Liver (tissue), 9 donors: ENCODE measurements around the gene TBC1D14. TPM values are rescaled to one million over a fixed set of nuclear protein-coding genes. Genes with fewer than 3 reads are reported as not detected.
A peak's percentile ranks its signal among the peaks of the same experiment; 100 is the strongest.

Experiments
- DNase-seq: peaks from one replicate; pipeline ENCODE4 v3.0.0-alpha.2; 2017; ENCODE audit warnings: low spot score
- H3K27ac ChIP-seq, 2 donors: one replicate each; pipeline ENCODE4 v1.7.0; 2013; ENCODE audit warnings: inconsistent platforms in 2 of 2, low read length in 2 of 2, control low read depth in 1 of 2, low read depth in 1 of 2, mild to moderate bottlenecking in 1 of 2
- H3K27me3 ChIP-seq, 4 donors: one replicate each; pipeline versions ENCODE4 v1.6.1 to v1.7.0; 2013; ENCODE audit warnings: low read length in 3 of 4, inconsistent platforms in 1 of 4, mild to moderate bottlenecking in 1 of 4, moderate library complexity in 1 of 4; ENCODE audit not compliant: control insufficient read depth in 4 of 4, insufficient read depth in 4 of 4
- H3K36me3 ChIP-seq, 4 donors: one replicate each; pipeline versions ENCODE4 v1.6.1 to v1.7.0; 2013; ENCODE audit warnings: low read length in 3 of 4, mild to moderate bottlenecking in 3 of 4, low read depth in 1 of 4, moderate library complexity in 1 of 4; ENCODE audit not compliant: control insufficient read depth in 4 of 4, insufficient read depth in 3 of 4
- H3K4me1 ChIP-seq, 4 donors: one replicate each; pipeline versions ENCODE4 v1.6.1 to v1.7.0; 2013; ENCODE audit warnings: low read length in 3 of 4, mild to moderate bottlenecking in 3 of 4, moderate library complexity in 1 of 4; ENCODE audit not compliant: control insufficient read depth in 4 of 4, insufficient read depth in 4 of 4
- H3K4me3 ChIP-seq, 3 donors: one replicate each; pipeline versions ENCODE4 v1.6.1 to v1.7.0; 2013; ENCODE audit warnings: low read length in 3 of 3, control low read depth in 1 of 3, low read depth in 1 of 3, mild to moderate bottlenecking in 1 of 3
- H3K9ac ChIP-seq, 2 donors: one replicate each; pipeline ENCODE4 v1.7.0; 2013; ENCODE audit warnings: low read length in 2 of 2, mild to moderate bottlenecking in 2 of 2, moderate library complexity in 2 of 2, control low read depth in 1 of 2, low read depth in 1 of 2
- H3K9me3 ChIP-seq, 4 donors: one replicate each; pipeline versions ENCODE4 v1.6.1 to v1.7.0; 2013; ENCODE audit warnings: low read length in 3 of 4; ENCODE audit not compliant: control insufficient read depth in 4 of 4
- EGR1 ChIP-seq, 2 donors: IDR thresholded peaks; 2 replicates each; pipeline ENCODE4 v1.6.1; 2016 to 2018; ENCODE audit warnings: antibody characterized with exemption in 2 of 2, low read depth in 2 of 2
- FOXA1 ChIP-seq: IDR thresholded peaks from 2 replicates; pipeline ENCODE4 v1.6.1; 2016; ENCODE audit warnings: antibody characterized with exemption
- FOXA2 ChIP-seq: IDR thresholded peaks from 2 replicates; pipeline ENCODE4 v1.6.1; 2016; ENCODE audit warnings: antibody characterized with exemption
- GABPA ChIP-seq, 2 donors: IDR thresholded peaks in 1 of 2; conservative IDR thresholded peaks in 1 of 2; 2 replicates each; pipeline ENCODE4 v1.6.1; 2016; ENCODE audit warnings: antibody characterized with exemption in 2 of 2, mild to moderate bottlenecking in 1 of 2, moderate library complexity in 1 of 2
- HNF4A ChIP-seq, 2 donors: conservative IDR thresholded peaks; 2 replicates each; pipeline ENCODE4 v1.6.1; 2016; ENCODE audit warnings: antibody characterized with exemption in 2 of 2, mild to moderate bottlenecking in 2 of 2
- HNF4G ChIP-seq: IDR thresholded peaks from 2 replicates; pipeline ENCODE4 v1.6.1; 2016; ENCODE audit warnings: antibody characterized with exemption
- JUND ChIP-seq, 2 donors: IDR thresholded peaks; 2 replicates each; pipeline ENCODE4 v1.6.1; 2016; ENCODE audit warnings: antibody characterized with exemption in 2 of 2
- NR2F2 ChIP-seq: IDR thresholded peaks from 2 replicates; pipeline ENCODE4 v1.6.1; 2016; ENCODE audit warnings: antibody characterized with exemption
- RAD21 ChIP-seq, 2 donors: IDR thresholded peaks; 2 replicates each; pipeline ENCODE4 v1.6.1; 2016; ENCODE audit warnings: antibody characterized with exemption in 2 of 2, mild to moderate bottlenecking in 2 of 2
- RXRA ChIP-seq, 2 donors: IDR thresholded peaks; 2 replicates each; pipeline ENCODE4 v1.6.1; 2017 to 2018; ENCODE audit warnings: antibody characterized with exemption in 2 of 2, mild to moderate bottlenecking in 1 of 2
- SP1 ChIP-seq: IDR thresholded peaks from 2 replicates; pipeline ENCODE4 v1.6.1; 2018; ENCODE audit warnings: antibody characterized with exemption, mild to moderate bottlenecking
- TAF1 ChIP-seq: conservative IDR thresholded peaks from 2 replicates; pipeline ENCODE4 v1.6.1; 2016; ENCODE audit warnings: antibody characterized with exemption, mild to moderate bottlenecking
- YY1 ChIP-seq: IDR thresholded peaks from 2 replicates; pipeline ENCODE4 v1.6.1; 2016; ENCODE audit warnings: antibody characterized with exemption, mild to moderate bottlenecking
- WGBS: extraction: QIAGEN DNeasy Blood & Tissue Kit; methylation state at CpG from one replicate; pipeline ENCODE4 v1.1.7; 2013; 5-methylcytosine and 5-hydroxymethylcytosine counted together
- polyA plus RNA-seq, 2 donors: library from polyadenylated mRNA; stranded (reverse) in 1 of 2; unstranded in 1 of 2; fragments of 200-250 nt in 1 of 2; fragments of >200 nt in 1 of 2; fragmentation: Nextera tagmentation in 1 of 2; extraction: Ambion mirVana in 1 of 2; gene quantifications; one replicate each; pipeline versions ENCODE4 v1.2.1 to v1.2.3, GENCODE V29; 2013 to 2015
- total RNA-seq, 2 donors: library from RNA; depleted of rRNA; stranded (reverse); fragments of >200 nt; gene quantifications; one replicate each; pipeline ENCODE4 v1.2.3, GENCODE V29; 2014
- TF ChIP-seq, protein P1 (sequence below): IDR thresholded peaks from 2 replicates; pipeline ENCODE4 v1.6.1; 2016; ENCODE audit warnings: antibody characterized with exemption, mild to moderate bottlenecking
- TF ChIP-seq, protein P2 (sequence below): IDR thresholded peaks from 2 replicates; pipeline ENCODE4 v1.6.1; 2016; ENCODE audit warnings: antibody characterized with exemption
- TF ChIP-seq, protein P3 (sequence below): fragments of 150-350 bp; IDR thresholded peaks from 2 replicates; pipeline ENCODE4 v1.5.1; 2017; ENCODE audit warnings: improper control_type of control experiment, low read depth, low read length; ENCODE audit not compliant: missing input control
- TF ChIP-seq, protein P4 (sequence below): IDR thresholded peaks from 2 replicates; pipeline ENCODE4 v1.6.1; 2016; ENCODE audit warnings: antibody characterized with exemption
- TF ChIP-seq, protein P5 (sequence below): IDR thresholded peaks from 2 replicates; pipeline ENCODE4 v1.6.1; 2016; ENCODE audit warnings: antibody characterized with exemption
- donor health status: healthy.
- donor health status: healthy.
- donor health status: healthy.
- donor health status: healthy.
- donor health status: healthy.

TBC1D14 gene
- total and polyA plus RNA-seq, 4 donors, result 10.0 to 45.2 (median 22.7) TPM

DNA sequence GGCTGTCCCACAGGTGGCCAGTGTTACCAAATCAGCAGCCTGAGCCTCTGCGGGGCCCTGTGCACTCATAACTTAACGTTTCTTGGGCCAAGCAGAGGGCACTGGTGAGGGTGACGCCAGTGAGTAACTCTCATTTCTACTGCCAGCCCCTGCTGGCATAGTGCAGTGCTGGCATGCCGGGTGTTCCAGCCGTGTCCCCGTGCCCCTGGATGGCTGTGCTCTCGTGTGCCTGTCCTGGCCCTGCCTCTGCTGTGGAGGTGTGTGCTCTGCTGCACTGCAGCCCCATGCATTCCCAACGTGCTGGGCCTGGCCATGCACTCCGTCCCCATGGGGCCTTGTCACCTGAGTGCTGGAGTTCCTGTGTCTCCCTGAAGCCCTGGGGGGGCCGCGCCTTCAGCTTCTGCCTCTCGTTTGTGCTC, 14.7 kb downstream of the TBC1D14 start:
- Histone ChIP-seq H3K27ac (peak overlapping the region; percentile 44 to 53), H3K9ac (no peak overlapping the region), H3K4me1 (peaks cover 25 to 78% (median 66%) of the 10 kb centered on the region in 4 donors), H3K4me3 (no peak overlapping the region), H3K9me3 (no peaks in the 10 kb centered on the region), H3K36me3 (peaks cover 2 to 10% (median 4%) of the 10 kb centered on the region in 4 donors), H3K27me3 (no peaks in the 10 kb centered on the region)
- DNase-seq, result no peak
- WGBS, result 49% methylated on average over 12 of the region's 12 CpGs
- no peak for TF ChIP-seq TAF1
- TF ChIP-seq EGR1 (IDR thresholded peaks at IDR 0.05; ENCODE audit: low read depth in 2 of 2), result no peak
- TF ChIP-seq, protein P1, sequence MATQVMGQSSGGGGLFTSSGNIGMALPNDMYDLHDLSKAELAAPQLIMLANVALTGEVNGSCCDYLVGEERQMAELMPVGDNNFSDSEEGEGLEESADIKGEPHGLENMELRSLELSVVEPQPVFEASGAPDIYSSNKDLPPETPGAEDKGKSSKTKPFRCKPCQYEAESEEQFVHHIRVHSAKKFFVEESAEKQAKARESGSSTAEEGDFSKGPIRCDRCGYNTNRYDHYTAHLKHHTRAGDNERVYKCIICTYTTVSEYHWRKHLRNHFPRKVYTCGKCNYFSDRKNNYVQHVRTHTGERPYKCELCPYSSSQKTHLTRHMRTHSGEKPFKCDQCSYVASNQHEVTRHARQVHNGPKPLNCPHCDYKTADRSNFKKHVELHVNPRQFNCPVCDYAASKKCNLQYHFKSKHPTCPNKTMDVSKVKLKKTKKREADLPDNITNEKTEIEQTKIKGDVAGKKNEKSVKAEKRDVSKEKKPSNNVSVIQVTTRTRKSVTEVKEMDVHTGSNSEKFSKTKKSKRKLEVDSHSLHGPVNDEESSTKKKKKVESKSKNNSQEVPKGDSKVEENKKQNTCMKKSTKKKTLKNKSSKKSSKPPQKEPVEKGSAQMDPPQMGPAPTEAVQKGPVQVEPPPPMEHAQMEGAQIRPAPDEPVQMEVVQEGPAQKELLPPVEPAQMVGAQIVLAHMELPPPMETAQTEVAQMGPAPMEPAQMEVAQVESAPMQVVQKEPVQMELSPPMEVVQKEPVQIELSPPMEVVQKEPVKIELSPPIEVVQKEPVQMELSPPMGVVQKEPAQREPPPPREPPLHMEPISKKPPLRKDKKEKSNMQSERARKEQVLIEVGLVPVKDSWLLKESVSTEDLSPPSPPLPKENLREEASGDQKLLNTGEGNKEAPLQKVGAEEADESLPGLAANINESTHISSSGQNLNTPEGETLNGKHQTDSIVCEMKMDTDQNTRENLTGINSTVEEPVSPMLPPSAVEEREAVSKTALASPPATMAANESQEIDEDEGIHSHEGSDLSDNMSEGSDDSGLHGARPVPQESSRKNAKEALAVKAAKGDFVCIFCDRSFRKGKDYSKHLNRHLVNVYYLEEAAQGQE, result no peak
- TF ChIP-seq RAD21 (IDR thresholded peaks at IDR 0.05), result peak; percentile 7 to 55
- TF ChIP-seq, protein P2, sequence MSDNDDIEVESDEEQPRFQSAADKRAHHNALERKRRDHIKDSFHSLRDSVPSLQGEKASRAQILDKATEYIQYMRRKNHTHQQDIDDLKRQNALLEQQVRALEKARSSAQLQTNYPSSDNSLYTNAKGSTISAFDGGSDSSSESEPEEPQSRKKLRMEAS, result no peak
- no peak for TF ChIP-seq FOXA2
- peak; percentile 63 for TF ChIP-seq SP1
- peak; percentile 27 to 46 for TF ChIP-seq HNF4A (conservative IDR thresholded peaks at IDR 0.05)
- TF ChIP-seq RXRA (IDR thresholded peaks at IDR 0.05), result peak; percentile 62 to 76
- TF ChIP-seq NR2F2, result no peak
- TF ChIP-seq, protein P3, sequence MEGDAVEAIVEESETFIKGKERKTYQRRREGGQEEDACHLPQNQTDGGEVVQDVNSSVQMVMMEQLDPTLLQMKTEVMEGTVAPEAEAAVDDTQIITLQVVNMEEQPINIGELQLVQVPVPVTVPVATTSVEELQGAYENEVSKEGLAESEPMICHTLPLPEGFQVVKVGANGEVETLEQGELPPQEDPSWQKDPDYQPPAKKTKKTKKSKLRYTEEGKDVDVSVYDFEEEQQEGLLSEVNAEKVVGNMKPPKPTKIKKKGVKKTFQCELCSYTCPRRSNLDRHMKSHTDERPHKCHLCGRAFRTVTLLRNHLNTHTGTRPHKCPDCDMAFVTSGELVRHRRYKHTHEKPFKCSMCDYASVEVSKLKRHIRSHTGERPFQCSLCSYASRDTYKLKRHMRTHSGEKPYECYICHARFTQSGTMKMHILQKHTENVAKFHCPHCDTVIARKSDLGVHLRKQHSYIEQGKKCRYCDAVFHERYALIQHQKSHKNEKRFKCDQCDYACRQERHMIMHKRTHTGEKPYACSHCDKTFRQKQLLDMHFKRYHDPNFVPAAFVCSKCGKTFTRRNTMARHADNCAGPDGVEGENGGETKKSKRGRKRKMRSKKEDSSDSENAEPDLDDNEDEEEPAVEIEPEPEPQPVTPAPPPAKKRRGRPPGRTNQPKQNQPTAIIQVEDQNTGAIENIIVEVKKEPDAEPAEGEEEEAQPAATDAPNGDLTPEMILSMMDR, result peak; percentile 26

DNA sequence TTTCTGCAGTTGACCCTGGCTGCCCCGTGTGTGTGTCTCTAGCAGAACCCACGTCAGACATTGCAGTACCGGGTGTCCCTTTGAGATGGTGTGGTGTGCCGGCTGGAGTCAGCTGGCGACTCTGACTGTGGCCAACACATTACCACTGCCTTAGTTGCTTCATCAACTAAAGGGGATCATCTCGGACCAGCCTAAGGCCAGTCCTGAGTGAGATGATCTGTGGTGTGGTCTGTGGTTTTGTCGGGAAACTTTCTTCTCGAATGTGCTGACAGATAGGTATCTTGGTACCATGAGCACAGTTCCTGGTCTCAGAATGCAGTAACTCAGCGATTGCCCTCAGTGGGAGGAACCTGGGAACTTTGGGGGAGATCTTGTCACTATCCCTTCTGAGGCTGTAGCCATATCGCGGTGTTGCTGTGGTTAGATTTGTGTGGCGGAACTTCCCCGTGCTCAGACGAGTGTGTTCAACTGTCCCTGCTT, 15.8 kb downstream of the TBC1D14 start:
- H3K27me3 ChIP-seq, result no peaks in the 10 kb centered on the region
- H3K27ac ChIP-seq, result peak overlapping the region in 1 of 2 donors; percentile 60
- no peak overlapping the region for H3K9ac ChIP-seq
- WGBS, result 81% methylated on average over 14 of the region's 14 CpGs
- H3K9me3 ChIP-seq, result no peaks in the 10 kb centered on the region
- H3K4me1 ChIP-seq, result peaks cover 29 to 84% (median 73%) of the 10 kb centered on the region in 4 donors
- TF ChIP-seq NR2F2 (no peak), YY1 (no peak), EGR1 (IDR thresholded peaks at IDR 0.05; ENCODE audit: low read depth in 2 of 2) (no peak), JUND (IDR thresholded peaks at IDR 0.05) (no peak), RAD21 (IDR thresholded peaks at IDR 0.05) (no peak), RXRA (IDR thresholded peaks at IDR 0.05) (no peak), TAF1 (no peak), FOXA1 (no peak), GABPA (IDR thresholded peaks at IDR 0.05 in 1 of 2, conservative IDR thresholded peaks at IDR 0.05 in 1 of 2) (no peak), HNF4G (no peak), HNF4A (conservative IDR thresholded peaks at IDR 0.05) (no peak), SP1 (no peak), FOXA2 (no peak)
- TF ChIP-seq, protein P1, result no peak
- TF ChIP-seq, protein P4, sequence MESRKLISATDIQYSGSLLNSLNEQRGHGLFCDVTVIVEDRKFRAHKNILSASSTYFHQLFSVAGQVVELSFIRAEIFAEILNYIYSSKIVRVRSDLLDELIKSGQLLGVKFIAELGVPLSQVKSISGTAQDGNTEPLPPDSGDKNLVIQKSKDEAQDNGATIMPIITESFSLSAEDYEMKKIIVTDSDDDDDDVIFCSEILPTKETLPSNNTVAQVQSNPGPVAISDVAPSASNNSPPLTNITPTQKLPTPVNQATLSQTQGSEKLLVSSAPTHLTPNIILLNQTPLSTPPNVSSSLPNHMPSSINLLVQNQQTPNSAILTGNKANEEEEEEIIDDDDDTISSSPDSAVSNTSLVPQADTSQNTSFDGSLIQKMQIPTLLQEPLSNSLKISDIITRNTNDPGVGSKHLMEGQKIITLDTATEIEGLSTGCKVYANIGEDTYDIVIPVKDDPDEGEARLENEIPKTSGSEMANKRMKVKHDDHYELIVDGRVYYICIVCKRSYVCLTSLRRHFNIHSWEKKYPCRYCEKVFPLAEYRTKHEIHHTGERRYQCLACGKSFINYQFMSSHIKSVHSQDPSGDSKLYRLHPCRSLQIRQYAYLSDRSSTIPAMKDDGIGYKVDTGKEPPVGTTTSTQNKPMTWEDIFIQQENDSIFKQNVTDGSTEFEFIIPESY, result no peak
- TF ChIP-seq, protein P2, result no peak
- TF ChIP-seq, protein P5, sequence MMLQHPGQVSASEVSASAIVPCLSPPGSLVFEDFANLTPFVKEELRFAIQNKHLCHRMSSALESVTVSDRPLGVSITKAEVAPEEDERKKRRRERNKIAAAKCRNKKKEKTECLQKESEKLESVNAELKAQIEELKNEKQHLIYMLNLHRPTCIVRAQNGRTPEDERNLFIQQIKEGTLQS, result no peak
- H3K36me3 ChIP-seq, result peaks cover 2 to 10% (median 4%) of the 10 kb centered on the region in 4 donors
- DNase-seq, result no peak
- no peak overlapping the region for H3K4me3 ChIP-seq
